GM11168 (cell line): ENCODE measurements around the gene EXOG.

Source experiments
- in situ Hi-C: fragments of 300-500 bp; cut with MboI; formaldehyde crosslinking; loops from one replicate; pipeline ENCODE4 v1.12.0; 2022; ENCODE audit warnings: low sequenced_read_pairs; ENCODE audit not compliant: unreplicated experiment

EXOG gene

GRCh38 chr3:38538773-38539353 is 42.7 kb downstream of the EXOG start:
- in situ Hi-C loops, result no loop called here

DNA sequence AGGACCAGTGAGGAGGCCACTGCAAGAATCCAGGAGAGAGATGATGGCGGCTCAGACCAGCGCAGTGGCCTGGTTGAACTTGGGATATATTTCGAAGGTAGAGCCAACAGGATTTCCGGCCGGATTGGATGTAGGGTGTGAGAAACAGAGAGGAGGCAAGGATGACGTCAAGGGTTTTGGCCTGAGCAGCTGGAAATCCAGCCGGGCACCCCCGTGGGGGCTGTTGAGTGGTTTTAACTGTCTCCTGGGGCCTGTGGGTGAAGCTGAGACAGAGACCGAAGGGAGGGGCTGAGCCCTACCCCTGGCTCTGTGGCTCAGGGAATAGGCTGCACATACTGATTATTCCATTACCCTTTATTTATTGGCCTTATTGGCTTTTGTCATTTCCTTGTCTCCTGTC is 45.7 kb downstream of the EXOG start:
- in situ Hi-C loops, result no loop called here

DNA sequence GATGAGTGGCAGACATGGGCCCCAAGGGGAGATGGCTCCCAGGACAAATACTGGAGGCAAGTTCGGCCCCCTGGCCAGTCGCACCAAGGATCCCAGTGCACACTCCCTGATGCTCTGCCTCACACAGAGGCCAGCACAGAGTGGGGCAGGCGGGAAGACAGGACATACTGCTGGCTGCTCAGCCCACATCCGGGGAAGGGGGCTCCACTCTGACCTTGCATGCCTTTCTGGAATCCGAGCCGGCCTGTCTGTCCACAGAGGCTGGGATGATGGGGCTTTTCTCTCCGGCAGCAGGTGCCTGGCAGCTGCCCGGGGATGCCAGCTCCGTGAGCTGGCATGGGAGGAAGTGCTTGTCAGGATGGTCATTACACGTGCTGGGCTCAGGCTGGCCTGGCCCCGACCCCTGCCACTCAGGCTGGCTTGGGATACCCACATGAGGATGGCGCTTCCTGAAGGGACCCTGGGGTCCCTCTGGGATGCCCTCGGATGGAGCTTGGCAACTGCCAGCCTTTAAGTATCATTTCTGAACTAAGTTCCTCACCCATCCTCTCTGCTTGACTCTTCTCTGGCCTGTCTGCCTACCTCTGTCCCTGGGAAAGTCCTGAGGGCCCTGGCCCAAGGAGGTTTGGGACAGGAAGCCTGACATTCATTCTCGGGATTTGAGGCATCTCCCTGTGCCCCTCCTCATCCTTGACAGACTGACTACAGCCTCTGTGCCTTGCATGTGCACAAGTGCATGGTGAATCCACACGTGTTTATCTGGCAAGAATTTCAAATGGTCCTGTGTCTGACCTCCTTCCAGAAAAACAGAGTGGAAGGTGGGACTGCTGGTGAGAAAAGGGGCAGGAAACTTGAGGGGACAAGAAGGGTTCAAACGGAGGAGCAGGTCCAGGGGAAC is 46.5 kb downstream of the EXOG start:
- in situ Hi-C loops, result no loop called here

GRCh38 chr3:38543586-38543985 is 47.4 kb downstream of the EXOG start:
- in situ Hi-C loops, result no loop called here

GRCh38 chr3:38544926-38545325 is 48.8 kb downstream of the EXOG start:
- in situ Hi-C loops, result no loop called here

- in situ Hi-C loops, result no loop called here
Measured at GRCh38 chr3:38545550-38545949, 49.4 kb downstream of the EXOG start.

DNA sequence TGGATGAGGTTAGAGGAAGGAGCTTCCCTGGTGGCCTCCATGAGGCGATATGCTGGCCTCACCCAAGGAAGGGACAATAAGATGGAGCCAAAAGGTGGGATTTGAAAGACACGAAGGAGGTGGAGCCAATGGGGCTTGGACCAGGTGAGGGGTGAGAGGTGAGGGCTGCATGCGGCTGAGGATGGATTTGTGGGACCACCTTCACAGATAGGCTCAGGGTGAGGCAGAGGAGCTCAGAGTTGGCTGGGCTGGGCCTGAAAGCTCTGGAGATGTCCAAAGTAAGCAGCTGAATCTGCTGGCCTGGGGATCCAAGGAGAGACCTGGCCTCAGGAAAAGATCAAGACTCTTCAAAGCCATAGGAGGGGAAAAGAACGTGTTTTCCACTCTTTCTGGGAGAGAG is 49.8 kb downstream of the EXOG start:
- in situ Hi-C loops, result no loop called here

DNA sequence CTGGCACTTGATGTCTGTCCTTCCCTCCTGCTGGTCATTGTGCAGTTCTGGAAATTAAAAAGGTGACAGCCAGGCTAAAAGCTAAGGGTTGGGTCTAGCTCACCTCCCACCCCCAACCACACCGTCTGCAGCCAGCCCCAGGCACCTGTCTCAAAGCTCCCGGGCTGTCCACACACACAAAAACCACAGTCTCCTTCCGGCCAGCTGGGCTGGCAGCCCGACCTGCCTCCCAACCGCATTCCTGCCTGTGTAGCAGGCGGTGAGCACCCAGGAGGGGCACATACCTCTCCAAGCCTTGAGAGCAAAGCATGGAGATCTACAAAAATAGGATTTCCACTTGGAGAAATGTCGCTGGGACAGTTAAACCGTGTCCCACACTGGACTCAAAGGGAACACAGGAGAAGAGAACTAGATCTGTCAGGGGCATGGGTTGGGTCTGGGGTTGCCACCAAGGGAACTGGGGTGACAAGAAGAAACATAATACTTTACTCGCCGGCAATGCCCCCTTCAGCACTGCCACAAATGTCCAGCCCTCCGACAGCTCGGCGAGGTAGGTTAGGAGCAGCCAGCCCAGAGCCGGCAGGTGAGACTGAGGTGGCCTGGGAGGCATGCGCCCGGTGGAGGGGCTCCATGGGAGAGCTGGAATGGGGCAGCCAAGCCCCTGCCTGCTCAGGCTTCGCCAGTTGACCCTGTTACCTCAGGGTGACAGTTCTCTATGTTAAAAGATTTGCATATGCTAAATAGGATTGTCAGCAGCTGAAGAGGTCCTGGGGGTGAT is 52.2 kb downstream of the EXOG start:
- in situ Hi-C loops, result no loop called here

DNA sequence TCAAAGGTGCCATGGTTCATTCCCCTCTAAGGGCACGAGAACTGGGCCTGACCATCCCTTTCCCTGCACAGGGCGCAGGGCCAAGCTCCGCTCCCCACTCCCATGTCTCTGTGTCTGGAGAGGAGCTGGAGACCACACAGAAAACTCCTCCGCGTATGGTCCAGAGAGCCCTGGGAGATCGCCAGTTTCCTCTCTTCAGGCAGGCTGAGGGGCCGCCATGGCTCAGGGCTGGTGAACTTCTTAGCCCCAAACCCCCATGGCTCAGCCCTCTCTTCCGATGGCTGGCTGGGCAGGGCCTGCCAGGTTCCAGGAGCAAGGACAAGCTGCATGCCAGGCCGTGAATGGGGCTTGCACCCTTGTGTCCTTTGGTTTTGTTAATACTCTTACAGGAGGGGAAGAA is 52.9 kb downstream of the EXOG start:
- in situ Hi-C loops, result no loop called here

DNA sequence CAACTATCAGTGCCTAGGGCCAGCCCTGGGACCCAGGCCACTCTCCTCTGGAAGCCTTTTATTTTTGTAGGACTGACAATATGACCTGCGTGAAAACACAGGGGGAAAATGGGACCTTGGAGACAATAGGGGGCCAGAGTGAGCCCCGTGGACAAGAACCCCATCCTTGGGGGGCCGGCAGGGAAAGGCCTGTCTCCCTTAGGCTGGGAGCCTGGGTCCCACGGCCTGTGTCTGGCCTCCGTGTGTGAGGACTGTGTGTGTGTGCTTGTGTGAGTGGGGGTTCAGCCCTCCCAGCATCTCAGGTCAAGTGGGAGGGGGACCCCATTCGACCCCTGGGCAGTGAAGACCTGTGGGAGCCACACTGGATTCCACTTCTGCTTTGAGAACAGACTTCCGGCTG is 53.3 kb downstream of the EXOG start:
- in situ Hi-C loops, result no loop called here

- in situ Hi-C loops, result no loop called here
Measured at GRCh38 chr3:38549957-38550840, 54.1 kb downstream of the EXOG start.

GRCh38 chr3:38551026-38551832 is 55.1 kb downstream of the EXOG start:
- in situ Hi-C loops, result no loop called here

GRCh38 chr3:38552364-38552763 is 56.2 kb downstream of the EXOG start:
- in situ Hi-C loops, result no loop called here

DNA sequence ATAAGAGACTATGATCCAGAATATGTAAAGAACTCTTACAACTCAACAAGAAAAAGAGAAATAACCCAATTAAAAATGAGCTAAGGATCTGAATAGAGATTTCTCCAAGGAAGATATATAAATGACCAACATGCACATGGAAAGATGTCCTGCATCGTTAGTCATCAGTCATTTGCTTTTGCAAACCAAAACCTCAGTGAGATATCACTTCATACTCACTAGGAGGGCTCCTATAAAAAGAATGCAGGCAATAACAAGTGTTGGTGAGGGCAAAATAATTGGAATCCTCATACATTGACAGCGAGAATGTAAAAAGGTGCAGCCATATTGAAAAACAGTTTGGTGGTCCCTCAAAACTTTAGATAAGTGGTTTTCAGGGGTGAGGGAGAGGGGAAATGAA is 56.9 kb downstream of the EXOG start:
- in situ Hi-C loops, result no loop called here

- in situ Hi-C loops, result no loop called here
Measured at GRCh38 chr3:38554127-38554827, 58.1 kb downstream of the EXOG start.

DNA sequence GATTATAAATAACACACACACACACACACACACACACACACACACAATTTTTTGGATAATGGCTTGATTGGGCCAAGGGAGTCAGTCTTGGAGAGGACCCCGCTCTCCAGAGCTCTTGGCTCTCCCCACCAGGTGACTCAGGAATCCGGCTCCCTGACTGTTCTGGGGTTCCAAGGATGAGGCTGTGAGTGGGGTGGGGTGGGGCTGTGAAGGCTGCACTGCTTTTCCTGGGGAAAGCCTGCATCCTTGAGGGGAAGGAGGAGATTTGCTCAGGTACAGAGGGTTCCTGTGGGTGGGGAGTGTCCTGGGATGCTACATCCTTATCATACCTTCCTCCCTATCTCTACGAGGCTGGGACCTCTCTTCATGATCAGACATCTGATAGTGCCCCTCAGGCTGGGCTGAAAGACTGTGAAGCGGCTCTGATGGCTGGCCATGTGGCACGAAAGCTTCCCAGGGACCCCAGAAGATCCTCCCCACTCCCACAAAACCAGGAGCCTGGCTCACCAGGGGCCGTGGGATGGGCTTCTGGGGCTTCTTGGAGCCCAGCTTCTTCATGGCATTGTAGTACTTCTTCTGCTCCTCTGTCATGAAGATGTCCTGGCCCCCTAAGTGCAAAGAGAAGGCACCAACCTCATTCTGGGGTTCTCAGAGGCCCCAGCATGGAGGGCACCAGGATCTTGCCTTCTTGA is 59.2 kb downstream of the EXOG start:
- in situ Hi-C loops, result no loop called here

GRCh38 chr3:38555926-38556325 is 59.8 kb downstream of the EXOG start:
- in situ Hi-C loops, result no loop called here

DNA sequence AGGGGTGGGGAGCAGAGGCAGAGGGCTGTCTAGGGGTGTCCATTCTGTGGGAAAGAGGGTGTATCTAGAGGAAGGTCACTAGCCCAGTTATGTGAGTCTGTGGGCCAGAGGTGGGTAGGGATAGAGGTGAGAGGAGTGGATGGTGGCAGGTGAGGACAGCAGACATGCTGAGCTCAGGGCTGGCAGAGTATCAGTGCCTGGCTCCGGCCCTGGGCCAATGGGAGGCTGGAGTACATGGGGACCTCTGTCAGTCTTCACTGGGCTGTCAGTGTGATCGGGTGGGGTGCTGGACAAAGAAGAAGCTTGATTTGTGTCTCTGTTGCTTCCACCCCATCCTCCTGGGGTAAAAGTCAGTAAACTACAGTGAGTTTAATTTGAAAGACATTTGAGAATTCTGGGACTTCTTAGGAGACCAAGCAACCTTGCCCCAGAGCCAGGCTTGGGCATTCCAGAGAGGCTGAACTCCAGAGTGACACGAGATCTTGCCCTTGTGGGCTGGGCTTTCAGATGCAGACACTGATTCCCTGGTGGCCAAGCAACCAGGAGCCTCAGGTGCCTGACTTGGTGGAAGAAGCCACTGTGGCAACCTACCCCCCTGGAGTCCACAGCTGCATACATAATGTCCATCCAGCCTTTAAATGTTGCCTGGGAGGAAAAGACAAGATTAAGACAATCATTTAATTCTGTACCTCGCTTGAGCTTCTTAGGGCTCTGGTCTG is 60.7 kb downstream of the EXOG start:
- in situ Hi-C loops, result no loop called here
